IMR-90 (cell line): ENCODE measurements around the gene DCC. TPM values are rescaled to one million over a fixed set of nuclear protein-coding genes. Genes with fewer than 3 reads are reported as not detected.

Experiments used
- ATAC-seq: fragments of 200-7000 bp; cut with Tn5 transposase; 2 replicates; pipeline ENCODE4 v1.9.1; 2020; ENCODE audit warnings: low read depth, mild to moderate bottlenecking, moderate library complexity
- BruUV-seq: library from RNA; stranded (reverse); fragments of 400-500 nt; replicated peaks from 2 replicates; lab custom pipeline; 2021; lab: Mats Ljungman, UMichigan
- CTCF ChIA-PET: fragments of 300-600 bp; formaldehyde crosslinking; extraction: SDS; loops from one replicate; lab custom pipeline; 2021; ENCODE audit warnings: antibody characterized with exemption; lab: Yijun Ruan, JAX
- POLR2A ChIA-PET: fragments of 300-600 bp; sonication (Branson Sonifier 250); formaldehyde crosslinking; loops from one replicate; lab custom pipeline; 2022; ENCODE audit warnings: antibody characterized with exemption; ENCODE audit not compliant: unreplicated experiment; lab: Charles Lee
- DNase-seq: peaks from one replicate; pipeline ENCODE4 v3.0.0; 2013
- H2AFZ ChIP-seq: replicated peaks from 2 replicates; pipeline ENCODE3; 2013; ENCODE audit warnings: low read length, mild to moderate bottlenecking; ENCODE audit not compliant: poor library complexity
- H2AK5ac ChIP-seq: 2 replicates; pipeline ENCODE4 v1.6.1; 2013; ENCODE audit warnings: low read depth, low read length, inconsistent platforms
- H2AK9ac ChIP-seq: replicated peaks from 2 replicates; pipeline ENCODE3; 2013; ENCODE audit warnings: mild to moderate bottlenecking, low read depth, low read length, moderate library complexity; ENCODE audit not compliant: poor library complexity
- H2BK120ac ChIP-seq: 2 replicates; pipeline ENCODE4 v1.6.1; 2013; ENCODE audit warnings: low read depth, low read length, inconsistent platforms
- H2BK15ac ChIP-seq: 3 replicates; pipeline ENCODE4 v1.6.1; 2013; ENCODE audit warnings: low read depth, low read length, inconsistent platforms
- H2BK20ac ChIP-seq: 2 replicates; pipeline ENCODE4 v1.6.1; 2013; ENCODE audit warnings: low read depth, mild to moderate bottlenecking, inconsistent platforms, low read length, moderate library complexity
- H2BK5ac ChIP-seq: 2 replicates; pipeline ENCODE4 v1.6.1; 2013; ENCODE audit warnings: mild to moderate bottlenecking, low read depth, low read length, inconsistent platforms; ENCODE audit not compliant: poor library complexity, severe bottlenecking
- H3K14ac ChIP-seq: replicated peaks from 2 replicates; pipeline ENCODE4 v1.6.1; 2013; ENCODE audit warnings: low read depth, low read length, inconsistent platforms
- H3K18ac ChIP-seq: 2 replicates; pipeline ENCODE4 v1.6.1; 2013; ENCODE audit warnings: low read depth, low read length, control low read depth
- H3K23ac ChIP-seq: 2 replicates; pipeline ENCODE4 v1.6.1; 2013; ENCODE audit warnings: low read depth, low read length, inconsistent platforms
- H3K27ac ChIP-seq: 2 replicates; pipeline ENCODE4 v1.5.1; 2013; ENCODE audit warnings: mild to moderate bottlenecking, control low read depth, low read length; ENCODE audit not compliant: insufficient read depth
- H3K27me3 ChIP-seq: 2 replicates; pipeline ENCODE4 v1.6.1; 2013; ENCODE audit warnings: low read length; ENCODE audit not compliant: control insufficient read depth, insufficient read depth
- H3K36me3 ChIP-seq: 2 replicates; pipeline ENCODE4 v1.6.1; 2013; ENCODE audit warnings: low read length, mixed read lengths; ENCODE audit not compliant: control insufficient read depth, insufficient read depth
- H3K4ac ChIP-seq: 2 replicates; pipeline ENCODE4 v1.6.1; 2013; ENCODE audit warnings: low read depth, low read length, inconsistent platforms
- H3K4me1 ChIP-seq: 2 replicates; pipeline ENCODE4 v1.6.1; 2013; ENCODE audit warnings: low read length, mixed read lengths; ENCODE audit not compliant: control insufficient read depth, insufficient read depth
- H3K4me2 ChIP-seq: 2 replicates; pipeline ENCODE4 v1.6.1; 2013; ENCODE audit warnings: low read depth, mild to moderate bottlenecking, control low read depth, low read length, moderate library complexity
- H3K4me3 ChIP-seq: 2 replicates; pipeline ENCODE4 v1.5.1; 2013; ENCODE audit warnings: low read depth, mild to moderate bottlenecking, control low read depth, low read length, moderate library complexity; ENCODE audit not compliant: insufficient read depth
- H3K56ac ChIP-seq: 2 replicates; pipeline ENCODE4 v1.6.1; 2013; ENCODE audit warnings: low read length, inconsistent platforms; ENCODE audit not compliant: insufficient read depth; ENCODE audit errors: extremely low read depth
- H3K79me1 ChIP-seq, 2 experiments: 2 replicates each; pipeline ENCODE4 v1.6.1; 2013; ENCODE audit warnings: low read length in 2 of 2, inconsistent platforms in 1 of 2, low read depth in 1 of 2
- H3K9ac ChIP-seq: 2 replicates; pipeline ENCODE4 v1.6.1; 2013; ENCODE audit warnings: low read depth, low read length, control low read depth
- H3K9me1 ChIP-seq: 2 replicates; pipeline ENCODE4 v1.6.1; 2013; ENCODE audit warnings: low read length, inconsistent platforms; ENCODE audit not compliant: insufficient read depth
- H3K9me3 ChIP-seq: 2 replicates; pipeline ENCODE4 v1.6.1; 2013; ENCODE audit warnings: low read length; ENCODE audit not compliant: control insufficient read depth, insufficient read depth
- H4K20me1 ChIP-seq: 2 replicates; pipeline ENCODE4 v1.6.1; 2013; ENCODE audit warnings: low read length, inconsistent platforms; ENCODE audit not compliant: insufficient read depth
- H4K5ac ChIP-seq: 2 replicates; pipeline ENCODE4 v1.6.1; 2013; ENCODE audit warnings: mild to moderate bottlenecking, low read depth, low read length, control low read depth
- H4K8ac ChIP-seq, 2 experiments: 2 replicates each; pipeline ENCODE4 v1.6.1; 2013; ENCODE audit warnings: low read depth in 2 of 2, low read length in 2 of 2, control low read depth in 1 of 2, inconsistent platforms in 1 of 2
- H4K91ac ChIP-seq: 2 replicates; pipeline ENCODE4 v1.6.1; 2013; ENCODE audit warnings: low read depth, low read length, inconsistent platforms; ENCODE audit not compliant: insufficient read depth
- BHLHE40 ChIP-seq: fragments of 150-350 bp; IDR thresholded peaks from 2 replicates; pipeline ENCODE4 v1.6.1; 2016; ENCODE audit warnings: mild to moderate bottlenecking, low read depth, low read length
- CEBPB ChIP-seq: IDR thresholded peaks from 2 replicates; pipeline ENCODE4 v1.6.1; 2012; ENCODE audit warnings: low read depth, low read length, improper control_type of control experiment
- CHD1 ChIP-seq: IDR thresholded peaks from 2 replicates; pipeline ENCODE4 v1.6.1; 2012; ENCODE audit warnings: low read depth, low read length, improper control_type of control experiment
- FOS ChIP-seq: fragments of 150-350 bp; IDR thresholded peaks from 2 replicates; pipeline ENCODE4 v1.6.1; 2016; ENCODE audit warnings: low read depth, low read length
- MAFK ChIP-seq: IDR thresholded peaks from 2 replicates; pipeline ENCODE4 v1.6.1; 2012; ENCODE audit warnings: low read depth, low read length, improper control_type of control experiment
- MAZ ChIP-seq: IDR thresholded peaks from 2 replicates; pipeline ENCODE4 v1.6.1; 2012; ENCODE audit warnings: low read depth, mild to moderate bottlenecking, low read length, improper control_type of control experiment, moderate library complexity, borderline replicate concordance
- MXI1 ChIP-seq: IDR thresholded peaks from 2 replicates; pipeline ENCODE4 v1.6.1; 2012; ENCODE audit warnings: low read depth, mild to moderate bottlenecking, low read length, moderate library complexity, borderline replicate concordance
- NFE2L2 ChIP-seq: fragments of 150-350 bp; IDR thresholded peaks from 2 replicates; pipeline ENCODE4 v1.6.1; 2016; ENCODE audit warnings: low read depth, mild to moderate bottlenecking, low read length
- POLR2A ChIP-seq: IDR thresholded peaks from 2 replicates; pipeline ENCODE4 v1.6.1; 2012; ENCODE audit warnings: mild to moderate bottlenecking, low read depth, low read length
- RAD21 ChIP-seq: IDR thresholded peaks from 2 replicates; pipeline ENCODE4 v1.6.1; 2012; ENCODE audit warnings: low read length, improper control_type of control experiment
- RCOR1 ChIP-seq: IDR thresholded peaks from 2 replicates; pipeline ENCODE4 v1.6.1; 2012; ENCODE audit warnings: mild to moderate bottlenecking, low read length, improper control_type of control experiment; ENCODE audit not compliant: insufficient replicate concordance
- RFX5 ChIP-seq: IDR thresholded peaks from 2 replicates; pipeline ENCODE4 v1.8.0; 2012; ENCODE audit warnings: low read depth, mild to moderate bottlenecking, low read length, moderate library complexity
- SMC3 ChIP-seq: fragments of 150-350 bp; IDR thresholded peaks from 2 replicates; pipeline ENCODE4 v1.6.1; 2016; ENCODE audit warnings: low read depth, mild to moderate bottlenecking, antibody characterized with exemption, low read length, moderate library complexity
- WGBS, 2 experiments: methylation state at CpG; one replicate each; pipeline versions ENCODE4 v1.1.5 to v1.1.7; 2013; ENCODE audit warnings: missing lambda C conversion rate in 2 of 2; ENCODE audit not compliant: insufficient read length in 1 of 2; ENCODE audit errors: extremely low coverage in 2 of 2; 5-methylcytosine and 5-hydroxymethylcytosine counted together
- dilution Hi-C: fragments of 300-500 bp; cut with HindIII; formaldehyde crosslinking; loops from one replicate; pipeline ENCODE4 v1.14.3; 2018; ENCODE audit warnings: low sequenced_read_pairs; ENCODE audit not compliant: unreplicated experiment
- in situ Hi-C: fragments of 300-500 bp; cut with MboI; formaldehyde crosslinking; loops from 3 replicates; pipeline ENCODE4 v1.14.3; 2019; ENCODE audit warnings: low sequenced_read_pairs, inconsistent platforms, mixed read lengths
- intact Hi-C: fragments of 100-400 bp; cut with micrococcal nuclease; formaldehyde crosslinking; loops from 2 replicates; pipeline ENCODE4 v1.10.0; 2022
- polyA plus RNA-seq, 3 experiments: library from polyadenylated mRNA; depleted of rRNA; stranded (reverse); fragments of >200 nt; gene quantifications; 2 replicates each; pipeline ENCODE4 v1.2.3, GENCODE V29; 2012; ENCODE audit warnings: low replicate concordance in 1 of 3
- total RNA-seq: library from RNA; depleted of rRNA; stranded (reverse); fragments of >200 nt; gene quantifications from 2 replicates; pipeline ENCODE4 v1.2.3, GENCODE V29; 2012
- TF ChIP-seq, protein P1 (sequence below): fragments of 150-350 bp; IDR thresholded peaks from 2 replicates; pipeline ENCODE4 v1.6.1; 2016; ENCODE audit warnings: low read depth, mild to moderate bottlenecking, low read length, moderate library complexity, borderline replicate concordance
- TF ChIP-seq, protein P2 (sequence below): conservative IDR thresholded peaks from 2 replicates; pipeline ENCODE4 v1.5.1; 2012; ENCODE audit warnings: mild to moderate bottlenecking, low read depth, low read length, improper control_type of control experiment
- TF ChIP-seq, protein P3 (sequence below): fragments of 150-350 bp; IDR thresholded peaks from 2 replicates; pipeline ENCODE4 v1.6.1; 2017; ENCODE audit warnings: mild to moderate bottlenecking, antibody characterized with exemption, low read length, low read depth

DCC gene
- total and polyA plus RNA-seq, 2 of the 4 experiments (the other 2 are of a cell fraction) = 0.31 to 0.54 TPM

DNA sequence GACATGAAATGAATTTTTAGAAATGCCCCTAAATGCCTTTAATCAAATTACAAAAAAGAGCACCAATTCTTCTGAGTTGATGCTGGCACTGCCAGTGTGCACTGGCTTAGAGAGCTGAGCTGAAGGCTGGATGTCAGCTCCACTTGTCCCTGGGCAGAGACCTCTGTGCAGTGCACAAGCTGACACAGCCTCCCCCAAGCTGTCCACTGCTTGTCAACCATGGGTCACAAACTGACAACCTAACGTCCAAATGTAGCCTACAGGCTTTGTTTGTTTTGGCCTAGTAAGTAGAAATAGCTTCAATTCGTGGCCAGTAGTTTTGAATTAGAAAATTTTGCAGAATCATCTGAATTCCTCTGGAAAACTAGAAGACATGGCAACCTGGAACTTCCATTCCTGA is 605.6 kb downstream of the DCC start:
- H2AK9ac ChIP-seq = no peak overlapping the region
- no peak overlapping the region for H3K56ac ChIP-seq
- DNase-seq = no peak
- H4K8ac ChIP-seq = no peak overlapping the region
- TF ChIP-seq POLR2A (no peak), NFE2L2 (no peak), BHLHE40 (no peak), RFX5 (no peak), SMC3 (no peak), MAFK (no peak), RCOR1 (no peak), RAD21 (no peak), MXI1 (no peak), MAZ (no peak), CEBPB (no peak), CHD1 (no peak), FOS (no peak)
- TF ChIP-seq, protein P1, sequence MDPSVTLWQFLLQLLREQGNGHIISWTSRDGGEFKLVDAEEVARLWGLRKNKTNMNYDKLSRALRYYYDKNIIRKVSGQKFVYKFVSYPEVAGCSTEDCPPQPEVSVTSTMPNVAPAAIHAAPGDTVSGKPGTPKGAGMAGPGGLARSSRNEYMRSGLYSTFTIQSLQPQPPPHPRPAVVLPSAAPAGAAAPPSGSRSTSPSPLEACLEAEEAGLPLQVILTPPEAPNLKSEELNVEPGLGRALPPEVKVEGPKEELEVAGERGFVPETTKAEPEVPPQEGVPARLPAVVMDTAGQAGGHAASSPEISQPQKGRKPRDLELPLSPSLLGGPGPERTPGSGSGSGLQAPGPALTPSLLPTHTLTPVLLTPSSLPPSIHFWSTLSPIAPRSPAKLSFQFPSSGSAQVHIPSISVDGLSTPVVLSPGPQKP = no peak
- TF ChIP-seq, protein P2, sequence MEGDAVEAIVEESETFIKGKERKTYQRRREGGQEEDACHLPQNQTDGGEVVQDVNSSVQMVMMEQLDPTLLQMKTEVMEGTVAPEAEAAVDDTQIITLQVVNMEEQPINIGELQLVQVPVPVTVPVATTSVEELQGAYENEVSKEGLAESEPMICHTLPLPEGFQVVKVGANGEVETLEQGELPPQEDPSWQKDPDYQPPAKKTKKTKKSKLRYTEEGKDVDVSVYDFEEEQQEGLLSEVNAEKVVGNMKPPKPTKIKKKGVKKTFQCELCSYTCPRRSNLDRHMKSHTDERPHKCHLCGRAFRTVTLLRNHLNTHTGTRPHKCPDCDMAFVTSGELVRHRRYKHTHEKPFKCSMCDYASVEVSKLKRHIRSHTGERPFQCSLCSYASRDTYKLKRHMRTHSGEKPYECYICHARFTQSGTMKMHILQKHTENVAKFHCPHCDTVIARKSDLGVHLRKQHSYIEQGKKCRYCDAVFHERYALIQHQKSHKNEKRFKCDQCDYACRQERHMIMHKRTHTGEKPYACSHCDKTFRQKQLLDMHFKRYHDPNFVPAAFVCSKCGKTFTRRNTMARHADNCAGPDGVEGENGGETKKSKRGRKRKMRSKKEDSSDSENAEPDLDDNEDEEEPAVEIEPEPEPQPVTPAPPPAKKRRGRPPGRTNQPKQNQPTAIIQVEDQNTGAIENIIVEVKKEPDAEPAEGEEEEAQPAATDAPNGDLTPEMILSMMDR = no peak
- TF ChIP-seq, protein P3, sequence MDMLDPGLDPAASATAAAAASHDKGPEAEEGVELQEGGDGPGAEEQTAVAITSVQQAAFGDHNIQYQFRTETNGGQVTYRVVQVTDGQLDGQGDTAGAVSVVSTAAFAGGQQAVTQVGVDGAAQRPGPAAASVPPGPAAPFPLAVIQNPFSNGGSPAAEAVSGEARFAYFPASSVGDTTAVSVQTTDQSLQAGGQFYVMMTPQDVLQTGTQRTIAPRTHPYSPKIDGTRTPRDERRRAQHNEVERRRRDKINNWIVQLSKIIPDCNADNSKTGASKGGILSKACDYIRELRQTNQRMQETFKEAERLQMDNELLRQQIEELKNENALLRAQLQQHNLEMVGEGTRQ = no peak
- intact Hi-C loops (no loop called here), in situ Hi-C loops (no loop called here), dilution Hi-C loops (no loop called here)
- H2BK120ac ChIP-seq = no peak overlapping the region
- no peaks in the 10 kb centered on the region for H3K36me3 ChIP-seq
- H3K4me3 ChIP-seq = no peak overlapping the region
- no peak overlapping the region for H2AK5ac ChIP-seq
- peaks cover 7% of the 10 kb centered on the region for H3K9me3 ChIP-seq
- no peak overlapping the region for H3K9ac ChIP-seq
- CTCF ChIA-PET = no interaction called here
- no peak overlapping the region for H4K91ac ChIP-seq
- H3K14ac ChIP-seq = no peak overlapping the region
- H4K5ac ChIP-seq = no peak overlapping the region
- no peak overlapping the region for H2BK5ac ChIP-seq
- no peak overlapping the region for H3K18ac ChIP-seq
- H3K27ac ChIP-seq = no peak overlapping the region
- POLR2A ChIA-PET = no interaction called here
- no CpG with 5 or more reads among the region's 2 CpGs for WGBS, 2 experiments
- no peaks in the 10 kb centered on the region for H3K9me1 ChIP-seq
- H2AFZ ChIP-seq = no peak overlapping the region
- H4K20me1 ChIP-seq = no peaks in the 10 kb centered on the region
- no peaks in the 10 kb centered on the region for H3K79me1 ChIP-seq
- H3K27me3 ChIP-seq = no peaks in the 10 kb centered on the region
- no TSS peak for BruUV-seq
- H3K4me1 ChIP-seq = no peaks in the 10 kb centered on the region
- H2BK15ac ChIP-seq = no peak overlapping the region
- no peak overlapping the region for H3K4me2 ChIP-seq
- no peak overlapping the region for H3K4ac ChIP-seq
- H3K23ac ChIP-seq = no peak overlapping the region
- no peak for ATAC-seq
- H2BK20ac ChIP-seq = no peak overlapping the region
